SU-DHL-6 (cell line): Measurements from ENCODE around the gene ME3.

Source experiments
- H2AFZ ChIP-seq: fragments of 200-600 bp; sonication (generic); 2 replicates; pipeline ENCODE4 v1.6.1; 2014; ENCODE audit warnings: low read depth, mild to moderate bottlenecking, moderate library complexity, mixed read lengths, antibody characterized with exemption, low read length; ENCODE audit not compliant: severe bottlenecking
- H3F3A ChIP-seq: fragments of 200-600 bp; shearing (Covaris generic); 2 replicates; pipeline ENCODE4 v1.6.0; 2016; ENCODE audit warnings: antibody characterized with exemption, mild to moderate bottlenecking; ENCODE audit not compliant: insufficient read depth
- H3K27ac ChIP-seq: fragments of 200-600 bp; sonication (generic); 2 replicates; pipeline ENCODE4 v1.5.1; 2016; ENCODE audit warnings: low read depth, mild to moderate bottlenecking, low read length, moderate library complexity, mixed read lengths
- H3K27me3 ChIP-seq: fragments of 200-600 bp; sonication (generic), shearing (Covaris generic); 2 replicates; pipeline ENCODE4 v1.6.0; 2014; ENCODE audit warnings: mild to moderate bottlenecking, low read length
- H3K36me3 ChIP-seq: fragments of 200-600 bp; sonication (generic); 2 replicates; pipeline ENCODE4 v1.6.1; 2014; ENCODE audit warnings: mild to moderate bottlenecking, low read length, mixed read lengths
- H3K4me2 ChIP-seq: fragments of 300-600, 200-600 bp; shearing (Covaris generic), sonication (generic); 2 replicates; pipeline ENCODE4 v1.6.0; 2014; ENCODE audit warnings: low read length, low read depth, mild to moderate bottlenecking; ENCODE audit not compliant: poor library complexity, severe bottlenecking
- H3K4me3 ChIP-seq: fragments of 200-600 bp; sonication (generic); 2 replicates; pipeline ENCODE4 v1.5.1; 2014; ENCODE audit warnings: antibody characterized with exemption, low read length, mild to moderate bottlenecking, mixed read lengths; ENCODE audit not compliant: insufficient read depth, poor library complexity, severe bottlenecking
- H3K79me2 ChIP-seq: fragments of 200-600 bp; sonication (generic); 2 replicates; pipeline ENCODE4 v1.6.1; 2014; ENCODE audit warnings: mild to moderate bottlenecking, low read length, moderate library complexity; ENCODE audit not compliant: insufficient read depth
- H3K9ac ChIP-seq: fragments of 200-600 bp; sonication (generic); 2 replicates; pipeline ENCODE4 v1.7.0; 2014; ENCODE audit warnings: mild to moderate bottlenecking, low read length
- H3K9me2 ChIP-seq: fragments of 200-600 bp; sonication (generic); replicated peaks from 2 replicates; pipeline ENCODE4 v1.6.1; 2014; ENCODE audit warnings: low read length; ENCODE audit not compliant: insufficient read depth
- H3K9me3 ChIP-seq: fragments of 200-600 bp; sonication (generic); 2 replicates; pipeline ENCODE4 v1.6.1; 2014; ENCODE audit warnings: low read length, mixed read lengths; ENCODE audit not compliant: insufficient read depth
- H4K20me1 ChIP-seq: fragments of 200-600 bp; sonication (generic); 2 replicates; pipeline ENCODE4 v1.6.1; 2014; ENCODE audit warnings: low read depth, mild to moderate bottlenecking, antibody characterized with exemption, low read length, moderate library complexity, mixed read lengths
- EZH2phosphoT487 ChIP-seq: fragments of 200-600 bp; sonication (generic), shearing (Covaris generic); conservative IDR thresholded peaks from 2 replicates; pipeline ENCODE4 v1.6.1; 2018; ENCODE audit warnings: mild to moderate bottlenecking, antibody characterized with exemption, low read length, moderate library complexity, mixed read lengths
- TF ChIP-seq, protein P1 (sequence below): fragments of 200-600 bp; sonication (generic); IDR thresholded peaks from one replicate; pipeline ENCODE4 v1.5.1; 2017; ENCODE audit warnings: antibody characterized with exemption, mild to moderate bottlenecking, low read length, moderate library complexity; ENCODE audit not compliant: insufficient read depth, poor library complexity, severe bottlenecking

Gene ME3

DNA sequence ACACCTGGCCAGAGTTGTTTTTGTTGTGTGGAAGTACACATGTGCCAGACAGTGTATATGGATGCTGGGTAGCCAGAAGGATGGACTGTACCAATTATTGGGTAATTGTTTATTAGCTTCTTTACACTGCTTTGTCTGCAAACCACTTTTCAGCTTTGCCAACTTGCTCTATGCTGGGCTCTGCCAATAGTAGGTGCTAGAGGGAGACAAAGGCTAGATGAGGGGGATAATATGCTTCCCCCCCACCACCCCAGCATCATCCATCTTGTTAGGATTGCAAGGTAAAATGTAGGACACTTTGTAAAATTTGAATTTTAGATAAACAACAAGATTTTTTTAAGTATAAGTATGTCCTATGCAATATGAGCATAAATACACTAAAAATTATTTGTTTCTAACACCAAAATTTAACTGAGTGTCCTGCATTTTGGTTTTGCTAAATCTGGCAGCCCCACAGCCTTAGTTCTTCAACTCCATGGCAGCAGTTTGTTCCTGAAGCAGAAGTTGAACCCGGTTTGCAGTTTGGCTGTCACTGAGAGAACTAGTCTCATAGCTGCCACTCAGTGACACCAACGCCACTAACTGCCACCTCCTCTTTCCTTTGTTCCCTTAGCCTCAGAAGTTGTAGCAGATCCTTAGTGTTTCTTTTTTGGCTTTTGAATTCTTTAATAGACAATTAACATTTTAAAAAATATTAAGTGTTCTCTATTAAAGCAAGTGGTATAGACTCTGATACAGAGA, 219.0 kb downstream of the ME3 start:
- Histone ChIP-seq H3K27ac (no peak overlapping the region), H2AFZ (no peak overlapping the region), H3K9ac (no peak overlapping the region), H3K27me3 (no peaks in the 10 kb centered on the region), H3F3A (no peaks in the 10 kb centered on the region), H4K20me1 (no peaks in the 10 kb centered on the region), H3K9me2 (no peaks in the 10 kb centered on the region), H3K36me3 (no peaks in the 10 kb centered on the region), H3K9me3 (no peaks in the 10 kb centered on the region), H3K4me3 (no peak overlapping the region), H3K4me2 (no peak overlapping the region), H3K79me2 (no peaks in the 10 kb centered on the region)
- no peak for TF ChIP-seq EZH2phosphoT487
- TF ChIP-seq, protein P1, sequence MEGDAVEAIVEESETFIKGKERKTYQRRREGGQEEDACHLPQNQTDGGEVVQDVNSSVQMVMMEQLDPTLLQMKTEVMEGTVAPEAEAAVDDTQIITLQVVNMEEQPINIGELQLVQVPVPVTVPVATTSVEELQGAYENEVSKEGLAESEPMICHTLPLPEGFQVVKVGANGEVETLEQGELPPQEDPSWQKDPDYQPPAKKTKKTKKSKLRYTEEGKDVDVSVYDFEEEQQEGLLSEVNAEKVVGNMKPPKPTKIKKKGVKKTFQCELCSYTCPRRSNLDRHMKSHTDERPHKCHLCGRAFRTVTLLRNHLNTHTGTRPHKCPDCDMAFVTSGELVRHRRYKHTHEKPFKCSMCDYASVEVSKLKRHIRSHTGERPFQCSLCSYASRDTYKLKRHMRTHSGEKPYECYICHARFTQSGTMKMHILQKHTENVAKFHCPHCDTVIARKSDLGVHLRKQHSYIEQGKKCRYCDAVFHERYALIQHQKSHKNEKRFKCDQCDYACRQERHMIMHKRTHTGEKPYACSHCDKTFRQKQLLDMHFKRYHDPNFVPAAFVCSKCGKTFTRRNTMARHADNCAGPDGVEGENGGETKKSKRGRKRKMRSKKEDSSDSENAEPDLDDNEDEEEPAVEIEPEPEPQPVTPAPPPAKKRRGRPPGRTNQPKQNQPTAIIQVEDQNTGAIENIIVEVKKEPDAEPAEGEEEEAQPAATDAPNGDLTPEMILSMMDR = no peak

DNA sequence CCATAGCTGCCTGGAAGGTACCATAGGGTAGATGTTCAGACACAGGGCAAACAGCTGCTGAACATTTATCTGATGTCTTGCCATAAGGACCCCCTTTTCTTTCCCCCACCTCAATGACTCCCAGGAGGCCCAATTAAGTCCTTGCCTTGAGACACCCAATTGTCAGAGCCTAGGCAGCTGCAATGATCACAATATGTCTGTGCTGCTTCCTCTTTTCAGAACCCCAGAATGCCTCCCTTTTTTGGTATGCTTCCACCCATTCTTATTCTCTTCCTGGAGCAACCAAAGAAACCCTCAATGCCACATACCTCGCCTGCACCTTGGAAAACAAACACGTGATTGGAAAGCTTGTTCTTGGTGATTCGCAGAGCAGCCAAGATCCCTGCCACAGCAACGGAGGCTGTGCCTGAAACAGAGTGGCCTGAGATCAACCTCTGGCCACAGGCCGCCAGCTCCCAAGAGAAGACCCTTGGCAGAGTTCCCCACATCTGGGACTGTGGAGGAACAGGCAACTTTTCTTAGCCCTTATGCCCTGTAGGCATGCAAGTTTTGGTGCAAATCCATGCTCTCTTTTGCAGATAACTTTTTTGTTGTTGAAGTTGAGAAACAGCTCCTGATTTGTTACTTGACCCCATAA, 222.3 kb downstream of the ME3 start:
- no peaks in the 10 kb centered on the region for H3F3A ChIP-seq
- H2AFZ ChIP-seq = no peak overlapping the region
- no peaks in the 10 kb centered on the region for H3K79me2 ChIP-seq
- no peaks in the 10 kb centered on the region for H4K20me1 ChIP-seq
- no peak overlapping the region for H3K4me2 ChIP-seq
- no peak overlapping the region for H3K9ac ChIP-seq
- H3K4me3 ChIP-seq = no peak overlapping the region
- TF ChIP-seq EZH2phosphoT487 = no peak
- no peaks in the 10 kb centered on the region for H3K9me3 ChIP-seq
- no peaks in the 10 kb centered on the region for H3K36me3 ChIP-seq
- no peak overlapping the region for H3K27ac ChIP-seq
- no peaks in the 10 kb centered on the region for H3K27me3 ChIP-seq
- no peaks in the 10 kb centered on the region for H3K9me2 ChIP-seq

DNA sequence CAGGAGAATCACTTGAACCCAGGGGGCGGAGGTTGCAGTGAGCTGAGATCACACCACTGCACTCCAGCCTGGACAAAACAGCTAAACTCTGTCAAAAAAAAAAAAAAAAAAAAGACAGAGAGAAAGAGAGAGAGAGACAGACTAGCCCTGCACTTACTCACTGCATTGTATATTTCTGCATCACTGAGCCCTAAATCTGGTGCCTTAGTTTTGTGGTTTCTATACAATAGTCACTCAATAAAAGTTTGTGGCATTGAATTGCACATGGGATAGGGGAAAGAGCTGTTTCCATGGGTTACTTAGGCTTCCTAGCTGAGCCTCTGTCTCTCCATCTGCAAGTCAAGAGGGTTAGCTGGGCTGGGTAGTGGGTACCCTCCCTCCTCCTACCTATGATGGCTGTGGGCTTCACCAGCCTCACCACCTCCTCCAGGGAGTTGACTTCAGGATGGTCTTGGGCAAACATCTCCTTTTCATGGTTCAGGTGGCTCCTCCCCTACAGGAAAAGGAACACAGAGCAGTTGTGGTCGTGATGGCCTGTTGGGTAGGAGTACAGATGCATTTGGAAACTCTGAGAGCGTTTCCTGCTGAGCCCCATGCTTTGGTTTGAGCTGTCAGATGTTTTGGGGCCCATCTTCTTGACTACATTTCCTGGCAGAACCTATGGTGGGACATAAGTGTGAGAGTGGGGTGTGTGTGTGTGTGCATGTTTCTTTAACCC, 224.5 kb downstream of the ME3 start:
- H3K27ac ChIP-seq = no peak overlapping the region
- TF ChIP-seq, protein P1 = no peak
- no peak for TF ChIP-seq EZH2phosphoT487

More for the DNA sequence above, 224.5 kb downstream of the ME3 start:
- H3K4me3 ChIP-seq = no peak overlapping the region
- H3K79me2 ChIP-seq = no peaks in the 10 kb centered on the region
- H3F3A ChIP-seq = no peaks in the 10 kb centered on the region
- H2AFZ ChIP-seq = no peak overlapping the region
- H3K9ac ChIP-seq = no peak overlapping the region
- no peaks in the 10 kb centered on the region for H3K36me3 ChIP-seq
- H3K27me3 ChIP-seq = no peaks in the 10 kb centered on the region
- no peaks in the 10 kb centered on the region for H4K20me1 ChIP-seq
- no peaks in the 10 kb centered on the region for H3K9me3 ChIP-seq
- no peaks in the 10 kb centered on the region for H3K9me2 ChIP-seq
- no peak overlapping the region for H3K4me2 ChIP-seq
